BLaER1 (cell line): ENCODE data around the gene SCGB1A1.

Experiments used
- H3K27ac ChIP-seq: shearing (Covaris generic); formaldehyde crosslinking; 2 replicates; pipeline ENCODE4 v1.8.1; 2022
- H3K27me3 ChIP-seq: shearing (Covaris generic); formaldehyde crosslinking; 2 replicates; pipeline ENCODE4 v1.8.1; 2022
- H3K36me3 ChIP-seq: shearing (Covaris generic); formaldehyde crosslinking; 2 replicates; pipeline ENCODE4 v1.8.1; 2022
- H3K4me1 ChIP-seq: shearing (Covaris generic); formaldehyde crosslinking; 2 replicates; pipeline ENCODE4 v1.8.1; 2022
- H3K4me2 ChIP-seq: shearing (Covaris generic); formaldehyde crosslinking; 2 replicates; pipeline ENCODE4 v1.8.1; 2022
- H3K4me3 ChIP-seq: shearing (Covaris generic); formaldehyde crosslinking; 2 replicates; pipeline ENCODE4 v1.8.1; 2022
- H3K9ac ChIP-seq: shearing (Covaris generic); formaldehyde crosslinking; 2 replicates; pipeline ENCODE4 v1.8.1; 2022
- H3K9me3 ChIP-seq: shearing (Covaris generic); formaldehyde crosslinking; 2 replicates; pipeline ENCODE4 v1.8.1; 2022
- H4K20me1 ChIP-seq: shearing (Covaris generic); formaldehyde crosslinking; 2 replicates; pipeline ENCODE4 v1.8.1; 2022
- Cebpa-rat ChIP-seq: shearing (Covaris generic); IDR thresholded peaks from 2 replicates; pipeline ENCODE4 v1.8.1; 2022

Gene SCGB1A1

DNA sequence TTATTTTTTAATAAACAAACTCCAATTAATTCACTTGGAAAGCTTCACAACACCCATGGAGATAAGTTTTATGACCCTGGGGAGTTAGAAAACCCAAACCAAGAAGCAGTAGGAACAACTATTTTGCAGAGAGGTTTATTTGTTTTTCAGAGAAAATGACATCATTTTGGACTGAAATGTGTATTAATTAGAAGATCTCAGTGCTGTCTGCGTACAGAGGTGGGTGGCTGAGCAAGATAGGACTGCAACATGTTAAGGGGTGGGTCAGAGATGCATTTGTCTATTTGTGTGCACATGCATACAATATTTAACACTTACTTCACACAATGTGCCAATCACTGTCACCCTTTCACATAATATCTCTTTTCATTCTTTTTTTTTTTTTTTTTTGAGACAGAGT lies 1.1 kb downstream of the SCGB1A1 start:
- Histone ChIP-seq H3K4me1 (no peaks in the 10 kb centered on the region), H3K27me3 (no peaks in the 10 kb centered on the region), H3K9me3 (no peaks in the 10 kb centered on the region), H3K4me2 (no peak overlapping the region), H4K20me1 (no peaks in the 10 kb centered on the region), H3K4me3 (no peak overlapping the region), H3K9ac (no peak overlapping the region), H3K36me3 (no peaks in the 10 kb centered on the region), H3K27ac (no peak overlapping the region)
- TF ChIP-seq Cebpa-rat: no peak

DNA sequence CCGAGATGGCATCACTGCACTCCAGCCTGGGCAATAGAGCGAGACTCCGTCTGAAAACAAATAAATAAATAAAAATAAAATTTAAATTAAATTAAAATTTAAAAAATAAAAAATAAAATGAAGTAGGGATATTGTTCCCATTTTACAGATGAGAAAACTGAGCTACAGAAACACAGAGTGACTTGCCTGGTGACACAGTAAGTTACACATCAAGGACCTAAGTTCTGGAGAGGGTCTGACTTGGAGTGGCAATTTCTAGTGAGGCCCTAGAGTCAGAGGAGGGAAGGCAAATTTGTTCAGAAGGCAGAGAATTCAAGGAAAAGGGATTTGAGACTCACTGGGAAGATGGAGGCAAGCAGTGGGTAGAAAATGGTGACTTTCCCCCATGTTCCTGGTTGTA lies 2.0 kb downstream of the SCGB1A1 start:
- Histone ChIP-seq H3K9ac (no peak overlapping the region), H3K9me3 (no peaks in the 10 kb centered on the region), H4K20me1 (no peaks in the 10 kb centered on the region), H3K4me3 (no peak overlapping the region), H3K4me2 (no peak overlapping the region), H3K36me3 (no peaks in the 10 kb centered on the region), H3K4me1 (no peaks in the 10 kb centered on the region), H3K27ac (no peak overlapping the region), H3K27me3 (no peaks in the 10 kb centered on the region)
- no peak for TF ChIP-seq Cebpa-rat

DNA sequence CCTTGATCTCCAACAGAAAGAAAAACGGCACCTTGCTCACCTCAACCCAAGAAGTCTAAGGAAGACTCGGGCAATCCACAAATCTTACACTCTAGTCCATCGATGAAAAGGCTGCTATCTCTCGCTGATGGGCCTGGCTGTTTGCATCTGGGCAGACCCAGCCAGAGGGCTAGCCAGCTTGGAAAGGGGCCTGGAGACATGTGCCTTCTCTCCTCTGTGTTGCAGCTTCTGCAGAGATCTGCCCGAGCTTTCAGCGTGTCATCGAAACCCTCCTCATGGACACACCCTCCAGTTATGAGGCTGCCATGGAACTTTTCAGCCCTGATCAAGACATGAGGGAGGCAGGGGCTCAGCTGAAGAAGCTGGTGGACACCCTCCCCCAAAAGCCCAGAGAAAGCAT lies 3.2 kb downstream of the SCGB1A1 start:
- Histone ChIP-seq H3K4me2 (no peak overlapping the region), H4K20me1 (no peaks in the 10 kb centered on the region), H3K27me3 (no peaks in the 10 kb centered on the region), H3K4me1 (peaks cover 8% of the 10 kb centered on the region), H3K9me3 (no peaks in the 10 kb centered on the region), H3K27ac (no peak overlapping the region), H3K4me3 (no peak overlapping the region), H3K9ac (no peak overlapping the region), H3K36me3 (no peaks in the 10 kb centered on the region)
- no peak for TF ChIP-seq Cebpa-rat

DNA sequence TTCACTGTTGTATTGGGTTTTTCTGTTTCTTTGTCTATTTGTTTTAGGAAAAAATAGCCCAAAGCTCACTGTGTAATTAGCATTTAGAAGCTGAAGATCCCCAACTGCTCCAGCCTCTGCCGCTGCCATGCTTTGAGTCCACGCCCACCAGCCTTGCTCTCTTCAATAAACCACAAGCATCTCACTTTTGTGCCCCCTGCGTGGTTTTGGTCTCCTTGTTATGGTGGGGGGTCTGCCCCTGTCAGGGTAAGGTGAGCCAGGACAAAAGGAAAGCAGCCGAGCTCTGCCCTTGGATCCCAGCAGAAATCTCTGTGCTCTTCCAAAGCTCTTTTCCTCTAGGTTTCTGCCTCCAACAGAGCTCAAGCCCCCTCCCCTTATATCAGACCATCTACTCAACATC lies 4.2 kb downstream of the SCGB1A1 start:
- no peaks in the 10 kb centered on the region for H3K36me3 ChIP-seq
- H3K9me3 ChIP-seq: no peaks in the 10 kb centered on the region
- no peak overlapping the region for H3K27ac ChIP-seq
- H3K4me2 ChIP-seq: no peak overlapping the region
- peaks cover 18% of the 10 kb centered on the region for H3K4me1 ChIP-seq
- H4K20me1 ChIP-seq: no peaks in the 10 kb centered on the region
- no peak overlapping the region for H3K9ac ChIP-seq
- H3K4me3 ChIP-seq: no peak overlapping the region
- TF ChIP-seq Cebpa-rat: no peak
- no peaks in the 10 kb centered on the region for H3K27me3 ChIP-seq

DNA sequence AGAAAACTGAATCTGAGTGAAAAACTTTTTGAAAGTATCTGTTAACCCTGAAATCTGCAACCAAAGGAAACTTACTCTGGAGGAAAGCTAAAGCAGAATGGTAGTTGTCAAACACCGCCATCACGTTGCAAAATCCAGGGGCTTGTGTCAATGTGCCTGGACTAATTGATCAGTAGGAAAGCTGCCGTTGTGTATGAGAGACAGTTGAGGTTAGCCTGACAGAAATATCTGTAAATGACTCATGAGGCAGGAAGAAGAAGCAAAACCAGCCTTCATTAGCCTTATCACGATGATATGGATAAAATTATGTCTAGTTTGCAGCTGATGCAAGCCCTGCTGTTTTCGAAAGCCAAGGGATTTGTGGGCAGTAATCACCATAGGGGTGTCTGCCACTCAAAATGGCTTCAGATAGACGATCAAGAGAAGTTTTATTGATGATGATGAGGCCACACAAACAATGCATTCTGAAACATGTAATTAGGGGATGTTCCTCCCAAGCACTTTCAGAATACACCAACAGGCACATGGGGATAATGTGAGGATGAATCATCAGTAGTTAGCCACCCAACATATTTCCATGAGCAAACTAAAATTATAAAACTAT lies 8.9 kb downstream of the SCGB1A1 start:
- Histone ChIP-seq H3K9ac (no peak overlapping the region), H3K9me3 (no peaks in the 10 kb centered on the region), H3K36me3 (no peaks in the 10 kb centered on the region), H4K20me1 (no peaks in the 10 kb centered on the region), H3K27ac (no peak overlapping the region), H3K4me1 (peaks cover 27% of the 10 kb centered on the region), H3K4me2 (peak overlapping the region; percentile 9; the same call in 1 of the 2 replicates), H3K27me3 (no peaks in the 10 kb centered on the region), H3K4me3 (no peak overlapping the region)
- TF ChIP-seq Cebpa-rat: no peak

DNA sequence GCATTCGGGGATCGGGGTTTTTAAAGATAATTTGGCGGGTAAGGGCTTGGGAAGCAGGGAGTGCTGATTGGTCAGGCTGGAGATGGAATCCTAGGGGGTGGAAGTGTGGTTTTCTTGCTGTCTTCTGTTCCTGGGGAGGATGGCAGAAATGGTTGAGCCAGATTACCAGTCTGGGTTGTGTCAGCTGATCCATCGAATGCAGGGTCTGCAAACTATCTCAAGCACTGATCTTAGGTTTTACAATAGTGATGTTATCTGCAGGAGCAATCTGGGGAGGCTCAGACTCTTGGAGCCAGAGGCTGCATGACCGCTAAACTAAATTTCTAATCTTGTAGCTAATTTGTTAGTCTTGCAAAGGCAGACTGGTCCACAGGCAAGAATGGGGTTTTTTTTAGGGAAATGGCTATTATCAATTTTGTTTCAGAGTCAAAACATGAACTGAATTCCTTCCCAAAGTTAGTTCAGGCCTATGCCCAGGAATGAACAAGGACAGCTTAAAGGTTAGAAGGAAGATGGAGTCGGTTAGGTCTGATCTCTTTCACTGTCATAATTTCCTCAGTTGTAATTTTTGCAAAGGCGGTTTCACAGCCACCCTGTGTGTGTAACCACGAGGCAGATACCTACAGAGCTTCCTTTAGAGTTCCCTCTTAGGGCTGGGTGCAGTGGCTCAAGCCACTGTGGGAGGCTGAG lies 10.2 kb downstream of the SCGB1A1 start:
- no peaks in the 10 kb centered on the region for H4K20me1 ChIP-seq
- no peak overlapping the region for H3K9ac ChIP-seq
- no peak overlapping the region for H3K4me3 ChIP-seq
- H3K4me1 ChIP-seq: peaks cover 40% of the 10 kb centered on the region
- no peaks in the 10 kb centered on the region for H3K27me3 ChIP-seq
- no peak overlapping the region for H3K4me2 ChIP-seq
- H3K9me3 ChIP-seq: no peaks in the 10 kb centered on the region
- H3K36me3 ChIP-seq: no peaks in the 10 kb centered on the region
- no peak overlapping the region for H3K27ac ChIP-seq
- TF ChIP-seq Cebpa-rat: no peak

DNA sequence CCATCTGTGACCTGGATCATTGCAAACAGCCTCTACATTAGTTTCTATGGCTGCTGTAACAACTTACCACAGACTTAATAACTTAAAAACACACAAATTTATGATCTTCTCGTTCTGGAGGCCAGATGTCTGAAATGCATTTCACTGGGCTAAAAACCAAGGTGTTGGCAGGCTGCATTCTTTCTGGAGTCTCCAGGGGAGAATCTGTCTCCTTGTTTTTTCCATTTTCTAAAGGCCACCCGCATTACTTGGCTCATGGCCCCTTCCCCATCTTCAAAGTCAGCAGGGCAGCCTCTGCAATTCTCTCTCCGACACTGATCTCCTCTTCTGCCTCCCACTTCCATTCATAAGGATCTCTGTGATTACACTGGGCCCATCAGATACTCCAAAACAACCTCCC lies 11.6 kb downstream of the SCGB1A1 start:
- TF ChIP-seq Cebpa-rat: no peak
- no peaks in the 10 kb centered on the region for H3K36me3 ChIP-seq
- no peak overlapping the region for H3K4me2 ChIP-seq
- H3K9me3 ChIP-seq: no peaks in the 10 kb centered on the region
- no peak overlapping the region for H3K9ac ChIP-seq
- no peaks in the 10 kb centered on the region for H3K27me3 ChIP-seq
- H3K27ac ChIP-seq: no peak overlapping the region
- H3K4me3 ChIP-seq: no peak overlapping the region
- H4K20me1 ChIP-seq: no peaks in the 10 kb centered on the region
- H3K4me1 ChIP-seq: peaks cover 44% of the 10 kb centered on the region

DNA sequence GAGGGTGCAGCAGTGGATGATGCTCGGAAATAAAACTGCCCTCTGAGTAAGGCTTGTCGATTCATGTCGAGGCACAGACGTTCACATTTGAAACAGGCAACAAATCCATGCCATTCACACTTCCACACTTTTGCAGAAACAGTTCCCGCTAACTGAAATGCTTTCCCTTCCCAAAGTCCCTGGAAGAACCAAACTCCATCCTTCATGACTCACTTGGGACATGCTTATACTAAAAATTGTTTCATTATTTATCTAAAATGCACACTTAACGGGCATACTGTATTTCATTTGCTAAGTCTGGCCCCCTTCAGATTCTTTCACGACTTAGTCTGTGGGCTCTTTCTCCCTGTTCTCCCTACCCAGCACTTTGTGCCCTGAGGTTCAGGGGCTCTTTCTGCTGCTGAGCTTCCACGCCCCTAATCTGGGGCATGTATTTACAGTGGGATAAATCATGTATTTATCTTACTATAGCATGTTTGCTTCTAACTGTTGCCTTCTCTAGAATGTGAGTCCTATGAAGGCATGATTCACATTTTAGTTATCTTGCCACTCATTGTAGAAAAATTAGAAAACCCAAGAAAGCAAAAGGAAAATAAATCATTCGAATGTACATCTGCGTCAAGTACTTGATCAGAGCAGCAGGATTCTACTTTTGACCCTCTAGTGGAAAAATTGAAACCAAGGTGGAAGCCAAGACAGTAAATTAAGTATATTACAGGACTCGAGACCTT lies 12.5 kb downstream of the SCGB1A1 start:
- Histone ChIP-seq H4K20me1 (no peaks in the 10 kb centered on the region), H3K9ac (no peak overlapping the region), H3K4me3 (no peak overlapping the region), H3K9me3 (no peaks in the 10 kb centered on the region), H3K27ac (no peak overlapping the region), H3K4me1 (peaks cover 43% of the 10 kb centered on the region), H3K4me2 (0 out of 2 replicates have a peak overlapping the region, but pooled peaks have one; percentile 65), H3K36me3 (no peaks in the 10 kb centered on the region), H3K27me3 (no peaks in the 10 kb centered on the region)
- TF ChIP-seq Cebpa-rat: no peak

DNA sequence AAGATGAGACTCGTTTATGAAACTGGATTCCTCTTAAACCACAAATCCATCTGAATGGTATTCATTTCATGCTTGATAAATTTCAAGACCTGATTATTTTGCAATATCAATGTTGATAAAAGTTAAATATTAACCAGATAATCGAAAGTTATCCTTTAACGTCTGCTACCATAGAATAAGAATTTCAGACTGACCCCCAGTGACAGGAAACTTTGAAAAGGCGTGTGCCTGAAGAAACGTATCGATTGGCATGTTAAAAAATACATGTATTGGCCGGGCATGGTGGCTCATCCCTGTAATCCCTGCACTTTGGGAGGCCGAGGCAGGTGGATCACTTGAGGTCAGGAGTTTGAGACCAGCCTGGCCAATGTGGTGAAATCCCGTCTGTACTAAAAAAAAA lies 13.9 kb downstream of the SCGB1A1 start:
- Histone ChIP-seq H3K4me3 (no peak overlapping the region), H3K36me3 (no peaks in the 10 kb centered on the region), H3K4me2 (peak overlapping the region; percentile 65)

More for the DNA sequence above, 13.9 kb downstream of the SCGB1A1 start:
- no peaks in the 10 kb centered on the region for H3K9me3 ChIP-seq
- no peaks in the 10 kb centered on the region for H4K20me1 ChIP-seq
- no peak overlapping the region for H3K27ac ChIP-seq
- peaks cover 29% of the 10 kb centered on the region for H3K4me1 ChIP-seq
- H3K9ac ChIP-seq: no peak overlapping the region
- no peaks in the 10 kb centered on the region for H3K27me3 ChIP-seq
- TF ChIP-seq Cebpa-rat: no peak
